Measurements from ENCODE around the gene REG4.

The REG4 gene

DNA sequence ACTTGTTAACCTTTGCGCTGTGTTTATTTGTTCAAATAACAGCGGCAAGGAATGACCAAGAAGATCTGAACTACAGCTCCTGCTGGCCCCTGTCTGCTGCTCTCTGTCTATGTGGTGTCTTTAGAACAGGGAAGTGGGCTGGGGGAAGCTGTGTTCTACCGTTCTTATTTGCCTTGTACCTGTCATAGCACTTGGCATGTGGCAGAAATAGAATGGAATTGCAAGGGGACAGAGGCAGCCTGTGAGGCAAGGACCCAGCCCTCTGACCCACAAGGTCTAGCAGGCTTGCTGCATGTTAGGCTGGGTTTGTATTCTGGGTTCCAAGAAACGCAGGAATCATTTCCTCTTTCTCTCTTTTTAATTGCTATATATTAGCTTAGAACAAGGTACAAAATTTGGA lies 63.2 kb downstream of the REG4 start:
- Histone ChIP-seq H3K4me3 (no peak overlapping the region), H3K9ac (ENCODE audit: insufficient read length) (no peak overlapping the region), H3K27ac (no peak overlapping the region), H3K36me3 (ENCODE audit: insufficient read depth, low read length) (peaks cover 16% of the 10 kb centered on the region), H3K9me3 (ENCODE audit: low read depth, low read length) (no peaks in the 10 kb centered on the region)
- DNase-seq (ENCODE audit: low read depth, low spot score): no peak
- TF ChIP-seq EZH2 (IDR thresholded peaks at IDR 0.05) (no peak), POLR2AphosphoS5 (IDR thresholded peaks at IDR 0.05; ENCODE audit: borderline replicate concordance, low read depth, low read length) (no peak), FOXP2 (optimal IDR thresholded peaks at IDR 0.05; ENCODE audit: control extremely low read depth, extremely low read length, insufficient read depth) (no peak)

DNA sequence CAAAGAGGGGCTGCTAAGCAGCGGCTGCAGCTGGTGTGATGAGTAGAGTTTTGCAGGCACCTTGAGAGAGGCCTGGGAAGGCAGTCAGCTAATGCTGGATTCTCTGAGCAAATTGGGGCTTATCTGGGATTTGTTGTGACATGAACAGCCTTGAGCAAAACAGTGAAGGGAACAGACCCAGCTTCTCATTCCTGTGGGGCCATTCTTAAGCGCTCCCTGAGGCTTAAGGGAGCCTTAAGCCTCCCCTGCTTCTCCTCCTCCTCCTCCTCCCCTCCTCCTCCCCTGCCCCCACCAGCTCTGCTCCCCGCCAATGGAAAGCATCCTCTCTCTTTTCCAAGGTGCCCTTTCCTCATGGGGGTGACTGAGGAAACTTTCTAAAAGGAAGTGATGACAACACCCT lies 63.8 kb downstream of the REG4 start:
- H3K4me3 ChIP-seq: no peak overlapping the region
- no peak overlapping the region for H3K9ac ChIP-seq (ENCODE audit: insufficient read length)
- no peaks in the 10 kb centered on the region for H3K9me3 ChIP-seq (ENCODE audit: low read depth, low read length)
- H3K36me3 ChIP-seq (ENCODE audit: insufficient read depth, low read length): peaks cover 22% of the 10 kb centered on the region
- H3K27ac ChIP-seq: no peak overlapping the region
- TF ChIP-seq FOXP2 (optimal IDR thresholded peaks at IDR 0.05; ENCODE audit: control extremely low read depth, extremely low read length, insufficient read depth) (no peak), POLR2AphosphoS5 (IDR thresholded peaks at IDR 0.05; ENCODE audit: borderline replicate concordance, low read depth, low read length) (no peak), EZH2 (IDR thresholded peaks at IDR 0.05) (no peak)
- no peak for DNase-seq (ENCODE audit: low read depth, low spot score)

DNA sequence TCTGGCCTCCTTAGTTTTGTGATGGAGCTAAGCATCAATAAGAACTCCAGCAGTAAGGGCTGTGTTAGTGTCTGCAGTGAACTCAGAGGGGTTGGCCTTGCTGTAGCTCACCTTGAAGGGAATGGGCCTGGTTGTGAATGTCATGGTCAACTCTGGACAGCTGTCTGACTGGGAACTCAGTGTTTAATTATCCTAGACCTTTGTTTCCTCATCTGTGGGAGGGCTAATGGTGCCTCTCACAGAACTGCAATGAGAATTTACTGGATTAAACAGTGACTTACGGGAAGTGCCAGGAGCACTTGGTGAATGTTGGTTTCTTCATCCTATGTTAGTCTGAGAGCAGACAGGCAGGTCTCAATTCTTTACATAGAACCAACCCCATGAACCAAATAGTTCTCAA lies 66.2 kb downstream of the REG4 start:
- Histone ChIP-seq H3K4me3 (no peak overlapping the region), H3K27ac (no peak overlapping the region), H3K36me3 (ENCODE audit: insufficient read depth, low read length) (peaks cover 46% of the 10 kb centered on the region), H3K9me3 (ENCODE audit: low read depth, low read length) (no peaks in the 10 kb centered on the region), H3K9ac (ENCODE audit: insufficient read length) (no peak overlapping the region)
- DNase-seq (ENCODE audit: low read depth, low spot score): no peak
- no peak for TF ChIP-seq EZH2 (IDR thresholded peaks at IDR 0.05)

DNA sequence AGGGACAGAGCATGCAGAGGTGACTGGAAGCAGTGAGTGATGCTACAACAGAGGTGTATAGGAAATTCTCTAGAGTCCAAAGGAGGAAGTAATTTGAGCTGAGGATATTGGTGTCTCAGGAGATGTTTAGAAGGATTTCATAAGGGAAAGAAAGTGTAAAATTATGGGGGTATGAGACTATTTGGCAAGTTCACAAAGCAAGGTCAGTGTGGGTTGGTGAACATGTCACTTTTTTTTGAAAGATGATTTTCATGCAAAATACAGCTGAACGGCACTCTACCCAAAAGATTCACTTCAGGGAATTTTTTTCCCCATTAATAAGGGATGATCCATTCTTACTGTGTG lies 66.7 kb downstream of the REG4 start:
- no peak for DNase-seq (ENCODE audit: low read depth, low spot score)
- Histone ChIP-seq H3K9ac (ENCODE audit: insufficient read length) (no peak overlapping the region), H3K36me3 (ENCODE audit: insufficient read depth, low read length) (peaks cover 51% of the 10 kb centered on the region), H3K9me3 (ENCODE audit: low read depth, low read length) (no peaks in the 10 kb centered on the region), H3K27ac (no peak overlapping the region), H3K4me3 (no peak overlapping the region)
- no peak for TF ChIP-seq POLR2AphosphoS5 (IDR thresholded peaks at IDR 0.05; ENCODE audit: borderline replicate concordance, low read depth, low read length)
- TF ChIP-seq FOXP2 (optimal IDR thresholded peaks at IDR 0.05; ENCODE audit: control extremely low read depth, extremely low read length, insufficient read depth): no peak
- no peak for TF ChIP-seq EZH2 (IDR thresholded peaks at IDR 0.05)

Data from SK-N-MC (cell line).